SK-N-SH treated with all-trans-retinoic acid at 6 μM for 48 hours (cell line): ENCODE results near the gene RUBCNL.
A peak's percentile ranks its signal among the peaks of the same experiment; 100 is the strongest.

Source experiments
- ATAC-seq: fragments of 200-7000 bp; cut with Tn5 transposase; 3 replicates; pipeline ENCODE4 v1.9.1; 2020; ENCODE audit warnings: mild to moderate bottlenecking, moderate library complexity
- BACH2 ChIP-seq: fragments of 250-450 bp; sonication (Bioruptor Pico); IDR thresholded peaks from 2 replicates; pipeline ENCODE4 v1.9.0; 2021; ENCODE audit warnings: mild to moderate bottlenecking, borderline replicate concordance
- CSDC2 ChIP-seq: fragments of 250-450 bp; sonication (Bioruptor Pico); IDR thresholded peaks from 2 replicates; pipeline ENCODE4 v1.5.0; 2020; ENCODE audit warnings: mild to moderate bottlenecking, moderate library complexity
- GLIS3 ChIP-seq: fragments of 250-450 bp; sonication (Bioruptor Pico); IDR thresholded peaks from 2 replicates; pipeline ENCODE4 v1.5.0; 2020; ENCODE audit warnings: mild to moderate bottlenecking, moderate library complexity
- ISL1 ChIP-seq: fragments of 250-450 bp; sonication (Bioruptor Pico); IDR thresholded peaks from 2 replicates; pipeline ENCODE4 v2.1.2; 2022; ENCODE audit warnings: mild to moderate bottlenecking, moderate library complexity
- OSR1 ChIP-seq: fragments of 250-450 bp; sonication (Bioruptor Pico); IDR thresholded peaks from 2 replicates; pipeline ENCODE4 v1.8.0; 2022; ENCODE audit warnings: moderate library complexity, mild to moderate bottlenecking, inconsistent platforms
- PPARA ChIP-seq: fragments of 250-450 bp; sonication (Bioruptor Pico); IDR thresholded peaks from 2 replicates; pipeline ENCODE4 v1.5.0; 2020; ENCODE audit warnings: mild to moderate bottlenecking, borderline replicate concordance
- RARB ChIP-seq: fragments of 250-450 bp; sonication (Bioruptor Pico); IDR thresholded peaks from 2 replicates; pipeline ENCODE4 v1.8.0; 2021; ENCODE audit warnings: mild to moderate bottlenecking, moderate library complexity
- SNAI2 ChIP-seq: fragments of 250-450 bp; sonication (Bioruptor Pico); IDR thresholded peaks from 2 replicates; pipeline ENCODE4 v1.5.0; 2020; ENCODE audit warnings: mild to moderate bottlenecking, moderate library complexity
- TCF4 ChIP-seq: fragments of 250-450 bp; sonication (Bioruptor Pico); IDR thresholded peaks from 2 replicates; pipeline ENCODE4 v1.8.0; 2021; ENCODE audit warnings: mild to moderate bottlenecking, moderate library complexity, borderline replicate concordance
- TOX ChIP-seq: fragments of 250-450 bp; sonication (Bioruptor Pico); IDR thresholded peaks from 2 replicates; pipeline ENCODE4 v1.8.0; 2021; ENCODE audit warnings: mild to moderate bottlenecking, moderate library complexity, borderline replicate concordance
- TSHZ2 ChIP-seq: fragments of 250-450 bp; sonication (Bioruptor Pico); IDR thresholded peaks from 2 replicates; pipeline ENCODE4 v1.5.0; 2020; ENCODE audit warnings: mild to moderate bottlenecking, moderate library complexity
- ZFP3 ChIP-seq: fragments of 250-450 bp; sonication (Bioruptor Pico); IDR thresholded peaks from 2 replicates; pipeline ENCODE4 v1.5.0; 2020; ENCODE audit warnings: mild to moderate bottlenecking, moderate library complexity
- ZFP30 ChIP-seq: fragments of 450-650 bp; formaldehyde crosslinking; IDR thresholded peaks from 2 replicates; pipeline ENCODE4 v1.5.0; 2022; ENCODE audit warnings: mild to moderate bottlenecking, moderate library complexity
- ZNF565 ChIP-seq: fragments of 450-650 bp; formaldehyde crosslinking; conservative IDR thresholded peaks from 2 replicates; pipeline ENCODE4 v1.5.0; 2020; ENCODE audit warnings: low read depth, mild to moderate bottlenecking, moderate library complexity
- ZNF70 ChIP-seq: fragments of 450-650 bp; formaldehyde crosslinking; IDR thresholded peaks from 2 replicates; pipeline ENCODE4 v1.5.0; 2020; ENCODE audit warnings: mild to moderate bottlenecking, moderate library complexity
- ZNF8 ChIP-seq: fragments of 450-650 bp; formaldehyde crosslinking; IDR thresholded peaks from 2 replicates; pipeline ENCODE4 v1.5.0; 2020; ENCODE audit warnings: mild to moderate bottlenecking, moderate library complexity
- TF ChIP-seq, protein P1 (sequence below): fragments of 250-450 bp; sonication (Bioruptor Pico); IDR thresholded peaks from 2 replicates; pipeline ENCODE4 v1.8.0; 2021; ENCODE audit warnings: low read depth, mild to moderate bottlenecking, moderate library complexity, borderline replicate concordance
- TF ChIP-seq, protein P2 (sequence below): fragments of 250-450 bp; sonication (Bioruptor Pico); IDR thresholded peaks from 2 replicates; pipeline ENCODE4 v1.5.1; 2020; ENCODE audit warnings: low read depth, mild to moderate bottlenecking, moderate library complexity
- TF ChIP-seq, protein P3 (sequence below): fragments of 250-450 bp; sonication (Bioruptor Pico); IDR thresholded peaks from 2 replicates; pipeline ENCODE4 v1.8.0; 2020; ENCODE audit warnings: mild to moderate bottlenecking, moderate library complexity, borderline replicate concordance

The RUBCNL gene

GRCh38 chr13:46361276-46361934 is 25.6 kb downstream of the RUBCNL start:
- TF ChIP-seq RARB, result no peak
- TF ChIP-seq TSHZ2, result no peak
- TF ChIP-seq BACH2 (CRISPR knock-in tag), result no peak
- no peak for TF ChIP-seq ZNF565 (CRISPR knock-in tag)
- no peak for TF ChIP-seq OSR1 (CRISPR knock-in tag)
- no peak for TF ChIP-seq ZFP3
- no peak for TF ChIP-seq ISL1 (CRISPR knock-in tag)
- TF ChIP-seq CSDC2, result no peak
- no peak for TF ChIP-seq ZNF8 (CRISPR knock-in tag)
- TF ChIP-seq, protein P1, sequence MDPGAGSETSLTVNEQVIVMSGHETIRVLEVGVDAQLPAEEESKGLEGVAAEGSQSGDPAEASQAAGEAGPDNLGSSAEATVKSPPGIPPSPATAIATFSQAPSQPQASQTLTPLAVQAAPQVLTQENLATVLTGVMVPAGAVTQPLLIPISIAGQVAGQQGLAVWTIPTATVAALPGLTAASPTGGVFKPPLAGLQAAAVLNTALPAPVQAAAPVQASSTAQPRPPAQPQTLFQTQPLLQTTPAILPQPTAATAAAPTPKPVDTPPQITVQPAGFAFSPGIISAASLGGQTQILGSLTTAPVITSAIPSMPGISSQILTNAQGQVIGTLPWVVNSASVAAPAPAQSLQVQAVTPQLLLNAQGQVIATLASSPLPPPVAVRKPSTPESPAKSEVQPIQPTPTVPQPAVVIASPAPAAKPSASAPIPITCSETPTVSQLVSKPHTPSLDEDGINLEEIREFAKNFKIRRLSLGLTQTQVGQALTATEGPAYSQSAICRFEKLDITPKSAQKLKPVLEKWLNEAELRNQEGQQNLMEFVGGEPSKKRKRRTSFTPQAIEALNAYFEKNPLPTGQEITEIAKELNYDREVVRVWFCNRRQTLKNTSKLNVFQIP (CRISPR knock-in tag), result no peak
- no peak for ATAC-seq

DNA sequence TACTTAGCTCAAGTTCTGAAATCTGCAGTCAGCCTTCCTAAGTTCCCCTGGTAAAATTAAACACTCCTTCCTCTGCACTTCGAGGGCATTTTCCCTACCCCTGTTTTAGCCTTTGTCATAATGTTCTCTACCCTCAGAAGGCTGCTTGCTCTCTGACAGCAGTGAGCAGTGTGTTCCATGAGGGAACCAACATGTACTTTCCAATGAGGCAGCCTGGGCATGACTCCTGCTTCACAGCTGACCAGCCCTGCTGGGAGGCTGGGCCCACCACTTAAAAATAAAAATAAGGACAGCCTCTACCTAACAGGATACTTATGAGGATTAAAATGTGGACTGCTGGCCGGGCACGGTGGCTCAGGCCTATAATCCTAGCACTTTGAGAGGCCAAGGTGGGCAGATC is 26.4 kb downstream of the RUBCNL start:
- no peak for TF ChIP-seq BACH2 (CRISPR knock-in tag)
- ATAC-seq, result no peak

DNA sequence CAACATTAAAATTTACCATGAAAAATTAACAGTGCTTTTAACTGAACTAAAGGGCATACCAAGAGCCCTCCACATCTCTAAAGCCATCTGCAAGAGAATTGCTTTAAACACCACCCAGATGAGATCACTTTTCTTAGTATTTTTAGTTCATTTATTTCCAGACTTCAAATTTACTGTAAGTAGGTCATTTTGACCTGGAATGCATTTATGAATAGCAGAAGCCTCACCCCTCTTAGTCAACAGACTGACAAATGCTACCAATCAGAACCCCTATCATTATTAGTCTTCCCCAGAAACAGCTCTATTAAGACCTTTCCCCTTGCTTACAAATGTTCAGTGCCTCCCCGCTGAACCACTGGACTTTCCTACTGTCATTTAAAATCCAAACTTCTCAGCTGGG is 27.3 kb downstream of the RUBCNL start:
- peak; percentile 45 for ATAC-seq

More for the DNA sequence above, 27.3 kb downstream of the RUBCNL start:
- TF ChIP-seq ZNF565 (CRISPR knock-in tag) (no peak), TOX (no peak), GLIS3 (no peak), OSR1 (CRISPR knock-in tag) (no peak), ZFP30 (CRISPR knock-in tag) (no peak), ZNF8 (CRISPR knock-in tag) (no peak), SNAI2 (no peak), ISL1 (CRISPR knock-in tag) (0 out of 2 replicates have a peak, but pooled peaks have one; percentile 46), TCF4 (CRISPR knock-in tag) (no peak), ZNF70 (no peak), ZFP3 (no peak), PPARA (CRISPR knock-in tag) (no peak)
- TF ChIP-seq, protein P2, sequence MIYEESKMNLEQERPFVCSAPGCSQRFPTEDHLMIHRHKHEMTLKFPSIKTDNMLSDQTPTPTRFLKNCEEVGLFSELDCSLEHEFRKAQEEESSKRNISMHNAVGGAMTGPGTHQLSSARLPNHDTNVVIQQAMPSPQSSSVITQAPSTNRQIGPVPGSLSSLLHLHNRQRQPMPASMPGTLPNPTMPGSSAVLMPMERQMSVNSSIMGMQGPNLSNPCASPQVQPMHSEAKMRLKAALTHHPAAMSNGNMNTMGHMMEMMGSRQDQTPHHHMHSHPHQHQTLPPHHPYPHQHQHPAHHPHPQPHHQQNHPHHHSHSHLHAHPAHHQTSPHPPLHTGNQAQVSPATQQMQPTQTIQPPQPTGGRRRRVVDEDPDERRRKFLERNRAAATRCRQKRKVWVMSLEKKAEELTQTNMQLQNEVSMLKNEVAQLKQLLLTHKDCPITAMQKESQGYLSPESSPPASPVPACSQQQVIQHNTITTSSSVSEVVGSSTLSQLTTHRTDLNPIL (CRISPR knock-in tag), result peak; percentile 48; the same call in 1 of the 2 replicates
- TF ChIP-seq, protein P1 (CRISPR knock-in tag), result no peak
- TF ChIP-seq, protein P3, sequence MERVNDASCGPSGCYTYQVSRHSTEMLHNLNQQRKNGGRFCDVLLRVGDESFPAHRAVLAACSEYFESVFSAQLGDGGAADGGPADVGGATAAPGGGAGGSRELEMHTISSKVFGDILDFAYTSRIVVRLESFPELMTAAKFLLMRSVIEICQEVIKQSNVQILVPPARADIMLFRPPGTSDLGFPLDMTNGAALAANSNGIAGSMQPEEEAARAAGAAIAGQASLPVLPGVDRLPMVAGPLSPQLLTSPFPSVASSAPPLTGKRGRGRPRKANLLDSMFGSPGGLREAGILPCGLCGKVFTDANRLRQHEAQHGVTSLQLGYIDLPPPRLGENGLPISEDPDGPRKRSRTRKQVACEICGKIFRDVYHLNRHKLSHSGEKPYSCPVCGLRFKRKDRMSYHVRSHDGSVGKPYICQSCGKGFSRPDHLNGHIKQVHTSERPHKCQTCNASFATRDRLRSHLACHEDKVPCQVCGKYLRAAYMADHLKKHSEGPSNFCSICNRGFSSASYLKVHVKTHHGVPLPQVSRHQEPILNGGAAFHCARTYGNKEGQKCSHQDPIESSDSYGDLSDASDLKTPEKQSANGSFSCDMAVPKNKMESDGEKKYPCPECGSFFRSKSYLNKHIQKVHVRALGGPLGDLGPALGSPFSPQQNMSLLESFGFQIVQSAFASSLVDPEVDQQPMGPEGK (CRISPR knock-in tag), result no peak
